ENCODE results near the gene GPAT3.
A peak's percentile ranks its signal among the peaks of the same experiment; 100 is the strongest.
"Not testable (repeated sequence)": the region's sequence is repeated elsewhere in the genome, so short reads cannot be mapped to it uniquely, and the experiment has no call there.

GPAT3 gene

DNA sequence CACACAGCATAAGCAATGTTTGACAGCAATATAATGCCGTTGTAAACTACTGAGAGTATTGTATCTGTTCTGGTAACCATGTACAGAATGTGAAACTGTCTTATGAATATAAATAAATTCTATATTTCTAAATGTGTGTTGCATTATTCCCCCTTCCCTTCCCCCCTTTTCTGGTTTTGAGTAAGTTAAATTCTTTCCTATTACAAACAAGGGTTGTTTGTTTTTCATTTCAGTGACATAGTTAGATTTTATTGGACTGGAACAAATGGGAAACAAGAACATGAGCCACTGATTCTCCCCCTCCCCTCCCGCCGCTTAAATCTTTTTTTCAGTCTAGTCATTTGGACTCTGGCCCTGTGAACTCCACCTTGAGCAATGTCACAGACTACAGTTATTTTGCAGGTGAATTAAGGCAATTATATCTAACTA is 69.8 kb downstream of the GPAT3 start:
- DNase-seq = no peak

DNA sequence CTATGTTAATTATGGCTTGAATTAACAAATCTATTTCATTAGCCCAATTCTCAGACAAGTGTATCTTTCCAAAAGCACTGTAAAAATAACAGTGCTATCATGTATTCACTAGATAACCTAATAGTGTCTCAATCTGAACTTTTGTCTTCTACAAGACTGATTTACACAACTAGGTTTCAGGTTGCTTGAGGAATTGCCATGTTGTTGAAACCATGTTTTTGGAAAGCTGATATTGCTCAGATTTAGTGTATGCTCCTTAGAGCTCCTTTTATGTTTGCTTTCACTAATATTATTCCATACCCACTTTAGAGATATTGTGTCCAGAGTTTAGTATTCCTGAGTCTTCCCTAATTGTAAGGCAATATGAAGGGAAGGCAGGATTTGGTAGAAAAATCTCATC is 70.6 kb downstream of the GPAT3 start:
- DNase-seq = no peak

GRCh38 chr4:83606898-83607297 is 71.0 kb downstream of the GPAT3 start:
- DNase-seq = no peak

- DNase-seq = no peak
These were observed 73.5 kb downstream of the GPAT3 start for GRCh38 chr4:83609365-83609764.

GRCh38 chr4:83610729-83611128 is 74.8 kb downstream of the GPAT3 start:
- DNase-seq = no peak

DNA sequence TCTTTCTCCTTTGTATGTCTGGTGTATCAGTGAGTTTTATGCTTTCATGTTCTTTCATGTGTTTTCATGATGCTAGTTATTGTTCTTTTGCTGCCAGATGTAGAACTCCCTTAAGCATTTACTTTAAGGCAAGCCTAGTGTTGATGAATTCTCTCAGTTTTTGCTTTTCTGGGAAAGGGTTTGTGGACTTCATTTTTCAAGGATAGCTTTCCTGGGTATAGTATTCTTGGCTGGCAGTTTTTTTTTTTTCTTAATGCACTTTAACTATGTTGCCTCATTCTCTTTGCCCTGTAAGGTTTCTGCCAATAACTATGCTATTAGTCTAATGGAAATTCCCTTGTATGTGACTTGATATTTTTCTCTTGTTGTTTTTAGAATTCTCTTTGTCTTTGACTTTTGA is 77.1 kb downstream of the GPAT3 start:
- no peak for DNase-seq

DNA sequence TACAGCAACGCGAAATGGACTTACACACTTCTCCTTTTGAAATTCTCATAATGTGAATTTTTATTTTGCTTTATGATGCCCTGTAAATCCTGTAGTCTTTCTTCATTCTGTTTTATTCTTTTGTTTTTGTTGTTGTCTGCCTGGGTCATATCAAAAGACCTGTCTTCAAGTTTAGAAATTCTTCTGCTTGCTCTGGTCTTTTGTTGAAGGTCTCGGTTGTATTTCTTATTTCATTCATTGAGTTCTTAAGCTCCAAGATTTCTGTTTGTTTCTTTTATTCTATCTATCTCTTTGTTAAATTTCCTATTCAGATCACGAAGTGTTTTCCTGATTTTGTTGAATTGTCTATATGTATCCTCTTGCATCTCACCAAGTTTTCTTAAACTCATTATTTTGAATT is 78.1 kb downstream of the GPAT3 start:
- no peak for DNase-seq

DNA sequence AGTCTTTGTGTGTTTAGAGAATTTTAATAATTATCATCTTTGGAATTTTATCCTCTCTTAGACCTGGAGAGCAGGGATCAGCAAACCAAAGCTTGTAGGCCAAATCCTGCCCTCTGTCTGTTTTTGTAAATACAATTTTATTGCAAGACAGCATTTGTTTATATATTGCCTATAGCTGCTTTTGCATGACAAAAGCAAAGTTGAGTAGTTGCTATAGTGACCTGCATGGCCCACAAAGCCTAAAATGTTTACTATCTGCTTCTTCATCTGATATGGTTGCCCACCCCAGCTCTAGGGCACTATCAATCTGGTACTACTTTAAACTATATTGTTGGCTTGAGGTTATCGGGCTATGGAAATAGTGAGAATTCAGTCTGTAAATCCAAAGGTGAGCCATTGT is 80.3 kb downstream of the GPAT3 start:
- DNase-seq = no peak

GRCh38 chr4:83617371-83618035 is 81.6 kb downstream of the GPAT3 start:
- DNase-seq = no peak

- no peak for DNase-seq
These were observed 82.5 kb downstream of the GPAT3 start for GRCh38 chr4:83618431-83618830.

DNA sequence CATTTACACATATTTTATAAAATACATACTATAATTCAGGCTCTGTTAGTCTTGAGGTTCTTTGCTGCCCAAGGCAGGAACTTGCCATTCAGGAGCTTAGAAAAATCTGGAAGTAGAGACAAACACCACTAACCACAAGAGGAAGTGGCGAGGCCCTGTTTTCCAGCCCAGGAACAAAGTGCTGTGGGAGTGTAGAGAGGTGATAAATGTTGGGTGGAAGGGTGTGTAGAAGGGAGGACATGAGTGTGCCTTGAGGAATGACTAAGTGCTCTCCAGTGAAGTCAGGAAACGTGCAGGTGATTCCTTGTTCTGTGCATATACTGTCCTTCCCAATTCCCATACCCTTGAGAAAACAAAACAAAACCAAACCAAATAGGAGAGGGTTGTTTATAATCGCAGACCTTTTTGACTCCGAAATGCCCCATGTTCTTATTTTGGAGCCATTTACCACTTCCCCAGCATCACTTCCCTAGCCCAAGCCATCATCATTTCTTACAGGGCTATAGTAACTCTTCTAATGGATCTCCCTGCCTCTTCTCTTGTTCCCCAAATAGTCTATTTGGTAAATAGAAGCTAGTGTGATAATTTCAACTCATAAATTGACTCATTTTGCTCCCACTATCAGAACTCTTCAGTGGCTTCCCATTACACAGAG is 83.2 kb downstream of the GPAT3 start:
- DNase-seq = no peak

DNA sequence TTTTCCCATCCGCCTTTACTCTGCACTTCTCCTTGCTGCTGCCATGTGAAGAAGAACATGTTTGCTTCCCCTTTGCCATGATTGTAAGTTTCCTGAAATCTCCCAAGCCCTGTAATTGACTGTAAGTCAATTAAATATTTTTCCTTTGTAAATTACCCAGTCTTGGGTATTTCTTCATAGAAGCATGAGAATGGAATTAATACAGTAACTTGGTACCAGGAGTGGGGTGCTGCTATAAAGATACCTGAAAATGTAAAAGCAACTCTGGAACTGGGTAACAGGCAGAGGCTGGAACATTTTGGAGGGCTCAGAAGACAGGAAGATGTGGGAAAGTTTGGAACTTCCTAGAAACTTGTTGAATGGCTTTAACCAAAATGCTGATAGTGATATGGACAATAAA is 86.2 kb downstream of the GPAT3 start:
- not testable (repeated sequence) for DNase-seq

DNA sequence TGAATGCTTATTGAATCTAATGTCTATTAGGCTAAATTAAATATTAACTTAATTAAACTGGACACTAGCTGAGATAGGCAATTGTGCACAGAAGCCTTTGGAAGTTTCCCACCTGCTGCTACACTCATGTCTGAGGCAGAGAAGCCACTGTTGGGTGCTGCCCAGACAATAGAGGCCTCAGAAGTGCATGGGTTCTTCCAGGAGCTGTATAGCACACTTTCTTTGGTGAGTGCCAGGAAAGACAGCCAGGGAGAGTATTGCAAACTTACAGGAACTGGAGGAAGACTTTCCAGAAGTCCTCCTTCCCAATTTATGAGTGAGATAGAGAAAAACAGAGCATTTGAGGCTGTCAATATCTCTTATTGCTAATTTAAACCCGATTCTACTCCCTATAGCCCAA is 89.9 kb downstream of the GPAT3 start:
- no peak for DNase-seq

DNA sequence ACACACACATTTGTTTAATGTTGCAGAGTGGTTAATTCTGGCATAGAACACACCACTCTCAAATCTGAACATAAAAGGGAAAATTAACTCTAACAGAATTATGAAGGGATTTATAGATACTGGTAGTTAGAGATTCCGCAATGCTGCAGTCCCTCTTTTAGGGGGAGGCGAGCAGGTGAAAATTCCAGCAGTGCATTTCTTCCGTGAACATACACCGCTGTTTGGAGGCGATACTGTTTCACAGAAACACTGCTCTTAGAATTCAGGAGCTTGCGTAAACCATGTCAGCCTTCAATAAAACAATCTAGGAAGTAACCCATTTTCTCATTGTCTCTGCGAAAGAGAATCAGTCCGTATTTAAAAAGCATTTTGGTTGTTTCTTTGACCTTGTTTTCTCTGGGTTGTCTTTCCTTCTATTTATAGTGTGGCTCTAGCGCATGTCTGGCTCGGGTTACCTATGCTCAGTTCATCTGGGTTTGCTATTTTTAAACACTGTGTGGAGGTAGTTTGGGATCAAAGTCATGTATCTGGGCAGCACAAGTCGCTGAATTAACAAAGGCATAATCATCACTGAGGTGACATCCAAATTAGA is 90.4 kb downstream of the GPAT3 start:
- DNase-seq = no peak

- DNase-seq = no peak
These were observed 94.2 kb downstream of the GPAT3 start for GRCh38 chr4:83629945-83630721.

DNA sequence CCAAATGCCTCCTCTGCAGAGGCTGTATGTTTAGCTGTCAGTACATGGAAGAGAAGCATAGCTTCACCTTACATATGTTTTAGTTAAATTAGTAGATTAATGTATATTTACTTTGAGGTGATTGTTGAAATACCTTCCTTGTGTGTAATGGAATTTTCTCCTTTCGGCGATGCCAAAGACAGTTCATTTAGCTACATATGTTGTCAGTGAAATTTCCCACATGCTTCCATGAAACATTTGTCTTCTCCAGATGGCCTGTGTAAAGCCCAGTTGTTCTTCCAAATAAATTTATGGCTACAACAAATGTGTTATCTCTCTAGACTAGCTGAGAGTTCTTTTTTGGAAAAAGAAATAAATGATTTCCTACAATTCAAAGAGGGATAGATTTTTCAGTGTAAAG is 95.2 kb downstream of the GPAT3 start:
- DNase-seq = no peak

- no peak for DNase-seq
These were observed 101.0 kb downstream of the GPAT3 start for GRCh38 chr4:83636930-83637329.

GRCh38 chr4:83639849-83640493 is 104.1 kb downstream of the GPAT3 start:
- DNase-seq = no peak

- DNase-seq = no peak
These were observed 107.1 kb downstream of the GPAT3 start for GRCh38 chr4:83643036-83643435.

DNA sequence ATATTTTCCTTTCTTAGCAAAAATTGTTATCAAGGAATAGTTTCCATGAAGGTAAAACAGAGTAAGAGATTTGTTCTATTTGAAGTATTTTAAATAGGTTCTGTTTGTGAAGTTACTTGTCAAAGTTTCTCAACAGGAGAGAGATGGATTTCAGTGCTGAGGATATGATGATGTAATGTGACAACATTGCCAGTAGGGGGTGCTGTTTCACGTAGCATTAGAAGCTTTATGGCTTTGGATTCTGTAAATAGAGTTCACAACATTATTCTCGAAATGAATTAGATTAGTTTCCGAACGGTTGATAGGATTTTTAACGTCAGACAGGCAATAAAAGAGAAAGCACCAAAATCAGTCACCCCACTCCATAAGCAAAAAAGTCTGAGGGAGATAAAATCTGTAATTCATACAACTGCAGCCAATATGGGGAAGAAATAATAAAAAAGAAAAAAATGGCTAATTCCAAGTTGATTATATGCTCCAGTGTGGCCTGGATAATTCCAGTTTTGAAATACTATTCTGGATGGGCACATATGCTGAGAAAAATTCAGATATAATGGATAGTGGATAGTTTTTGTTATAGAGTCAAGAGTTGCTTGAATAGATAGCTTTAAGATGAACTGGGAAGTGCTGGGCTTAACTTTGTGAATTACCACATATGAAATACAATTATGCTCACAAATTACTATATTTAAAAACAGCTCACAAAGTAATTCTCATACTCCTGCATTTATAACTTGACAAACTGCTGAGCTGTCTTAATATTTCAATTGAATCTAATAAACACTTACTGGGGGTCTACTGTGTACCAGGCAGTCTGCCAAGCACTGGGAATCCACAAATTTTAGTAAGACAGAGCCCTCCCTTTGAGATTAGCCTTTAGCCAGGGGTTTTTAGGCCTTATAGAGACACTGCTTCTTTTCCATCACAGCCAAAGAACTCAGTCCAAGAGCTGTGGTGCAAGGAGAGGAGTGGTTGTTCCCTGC is 109.1 kb downstream of the GPAT3 start:
- DNase-seq = peak; percentile 58

- DNase-seq = no peak
These were observed 110.8 kb downstream of the GPAT3 start for GRCh38 chr4:83646538-83647239.

All from NCI-H748 treated with DMSO at 0.1 percent for 48 hours (cell line).